ENCODE data around the gene UEVLD.

UEVLD gene

DNA sequence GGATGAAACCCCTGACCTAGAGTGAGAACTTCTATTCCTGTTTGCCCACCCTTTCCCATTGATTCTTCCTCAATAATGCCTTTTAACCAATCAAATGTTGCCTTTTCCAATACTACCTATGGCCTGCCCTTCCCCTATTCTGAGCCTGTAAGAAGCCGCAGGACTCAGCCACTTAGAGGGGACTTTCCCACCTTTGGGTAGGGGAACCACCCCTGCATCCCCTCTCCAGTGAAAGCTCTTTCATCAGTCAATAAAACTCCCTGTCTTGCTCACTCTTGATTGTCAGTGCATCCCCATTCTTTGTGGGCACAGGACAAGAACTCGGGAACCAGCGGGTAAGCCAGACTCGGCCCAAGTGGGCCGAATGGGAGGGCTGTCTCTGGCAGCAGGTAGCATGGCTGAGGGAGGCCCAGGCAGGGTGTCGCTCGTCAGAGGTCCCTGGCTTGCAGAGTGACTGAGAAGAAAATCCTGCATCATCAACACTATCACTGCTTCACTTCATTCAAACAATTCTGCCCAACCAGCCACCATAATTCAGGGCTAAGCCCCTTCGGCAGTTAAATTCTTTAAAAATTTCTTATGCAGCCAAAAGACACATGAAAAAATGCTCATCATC, 102.5 kb downstream of the UEVLD start:
- TF ChIP-seq, protein P1, sequence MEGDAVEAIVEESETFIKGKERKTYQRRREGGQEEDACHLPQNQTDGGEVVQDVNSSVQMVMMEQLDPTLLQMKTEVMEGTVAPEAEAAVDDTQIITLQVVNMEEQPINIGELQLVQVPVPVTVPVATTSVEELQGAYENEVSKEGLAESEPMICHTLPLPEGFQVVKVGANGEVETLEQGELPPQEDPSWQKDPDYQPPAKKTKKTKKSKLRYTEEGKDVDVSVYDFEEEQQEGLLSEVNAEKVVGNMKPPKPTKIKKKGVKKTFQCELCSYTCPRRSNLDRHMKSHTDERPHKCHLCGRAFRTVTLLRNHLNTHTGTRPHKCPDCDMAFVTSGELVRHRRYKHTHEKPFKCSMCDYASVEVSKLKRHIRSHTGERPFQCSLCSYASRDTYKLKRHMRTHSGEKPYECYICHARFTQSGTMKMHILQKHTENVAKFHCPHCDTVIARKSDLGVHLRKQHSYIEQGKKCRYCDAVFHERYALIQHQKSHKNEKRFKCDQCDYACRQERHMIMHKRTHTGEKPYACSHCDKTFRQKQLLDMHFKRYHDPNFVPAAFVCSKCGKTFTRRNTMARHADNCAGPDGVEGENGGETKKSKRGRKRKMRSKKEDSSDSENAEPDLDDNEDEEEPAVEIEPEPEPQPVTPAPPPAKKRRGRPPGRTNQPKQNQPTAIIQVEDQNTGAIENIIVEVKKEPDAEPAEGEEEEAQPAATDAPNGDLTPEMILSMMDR (IDR thresholded peaks at IDR 0.05; ENCODE audit: low read length): no peak
- TF ChIP-seq EZH2phosphoT487 (IDR thresholded peaks at IDR 0.05; ENCODE audit: low read length): no peak
- TF ChIP-seq EZH2 (optimal IDR thresholded peaks at IDR 0.05; ENCODE audit: low read depth, low read length): no peak
- Histone ChIP-seq H2AFZ (ENCODE audit: low read length) (no peak overlapping the region), H3K4me1 (ENCODE audit: low read length) (peaks cover 20% of the 10 kb centered on the region), H3K4me3 (ENCODE audit: low read length) (no peak overlapping the region), H3K27ac (ENCODE audit: low read length) (no peak overlapping the region), H3K9ac (ENCODE audit: low read length) (no peak overlapping the region), H3K79me2 (ENCODE audit: low read length) (no peaks in the 10 kb centered on the region), H3K9me2 (replicated peaks; ENCODE audit: insufficient read depth, low read length) (no peaks in the 10 kb centered on the region), H3F3A (ENCODE audit: insufficient read depth, low read length) (no peaks in the 10 kb centered on the region), H3K36me3 (replicated peaks; ENCODE audit: insufficient read depth, low read length) (0 out of 2 replicates have a peak, but pooled peaks cover 6% of the 10 kb centered on the region), H3K4me2 (ENCODE audit: low read depth, low read length) (no peak overlapping the region), H3K9me3 (replicated peaks; ENCODE audit: insufficient read depth, low read length) (no peaks in the 10 kb centered on the region), H3K27me3 (replicated peaks; ENCODE audit: insufficient read depth, low read length) (no peaks in the 10 kb centered on the region), H4K20me1 (ENCODE audit: insufficient read depth, low read length) (no peaks in the 10 kb centered on the region)
- DNase-seq: no peak
